Measurements from ENCODE around the gene CLEC9A. TPM values are rescaled to one million over a fixed set of nuclear protein-coding genes. Genes with fewer than 3 reads are reported as not detected.

Gene CLEC9A
- total RNA-seq, 6 experiments from 2014 or later = not detected

DNA sequence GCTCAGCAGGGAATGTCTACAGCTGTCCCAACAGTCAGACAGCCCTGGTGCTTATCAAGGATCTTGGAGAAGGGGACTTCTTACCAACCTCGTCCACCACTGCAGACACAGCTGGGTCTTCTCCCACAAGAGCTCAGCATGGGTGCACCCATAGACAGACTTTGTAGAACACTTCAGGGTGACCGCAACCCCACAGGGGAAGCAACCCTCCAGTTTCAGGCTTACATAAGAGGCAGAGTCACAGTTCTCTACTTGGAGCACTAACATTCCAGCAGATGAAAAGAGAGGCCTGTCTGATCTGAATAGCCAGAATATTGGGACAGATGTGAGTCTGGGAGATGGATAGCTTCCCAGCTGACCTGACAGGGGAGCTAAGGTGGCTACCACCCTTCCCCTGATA is 71.8 kb downstream of the CLEC9A start:
- H3K4me3 Mint-ChIP-seq = no peak overlapping the region
- TF ChIP-seq, protein P1, sequence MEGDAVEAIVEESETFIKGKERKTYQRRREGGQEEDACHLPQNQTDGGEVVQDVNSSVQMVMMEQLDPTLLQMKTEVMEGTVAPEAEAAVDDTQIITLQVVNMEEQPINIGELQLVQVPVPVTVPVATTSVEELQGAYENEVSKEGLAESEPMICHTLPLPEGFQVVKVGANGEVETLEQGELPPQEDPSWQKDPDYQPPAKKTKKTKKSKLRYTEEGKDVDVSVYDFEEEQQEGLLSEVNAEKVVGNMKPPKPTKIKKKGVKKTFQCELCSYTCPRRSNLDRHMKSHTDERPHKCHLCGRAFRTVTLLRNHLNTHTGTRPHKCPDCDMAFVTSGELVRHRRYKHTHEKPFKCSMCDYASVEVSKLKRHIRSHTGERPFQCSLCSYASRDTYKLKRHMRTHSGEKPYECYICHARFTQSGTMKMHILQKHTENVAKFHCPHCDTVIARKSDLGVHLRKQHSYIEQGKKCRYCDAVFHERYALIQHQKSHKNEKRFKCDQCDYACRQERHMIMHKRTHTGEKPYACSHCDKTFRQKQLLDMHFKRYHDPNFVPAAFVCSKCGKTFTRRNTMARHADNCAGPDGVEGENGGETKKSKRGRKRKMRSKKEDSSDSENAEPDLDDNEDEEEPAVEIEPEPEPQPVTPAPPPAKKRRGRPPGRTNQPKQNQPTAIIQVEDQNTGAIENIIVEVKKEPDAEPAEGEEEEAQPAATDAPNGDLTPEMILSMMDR (IDR thresholded peaks at IDR 0.05) = no peak
- H3K9me3 Mint-ChIP-seq = no peaks in the 10 kb centered on the region; the same call in 1 of the 2 replicates
- no peaks in the 10 kb centered on the region; the same call in 1 of the 2 replicates for H3K36me3 Mint-ChIP-seq (ENCODE audit: low read depth)
- no peak overlapping the region for H3K27ac Mint-ChIP-seq
- DNase-seq = no peak
- peaks cover 3% of the 10 kb centered on the region for H3K27me3 Mint-ChIP-seq (ENCODE audit: insufficient read depth)
- peaks cover 38% of the 10 kb centered on the region for H3K4me1 Mint-ChIP-seq (ENCODE audit: low read depth)

DNA sequence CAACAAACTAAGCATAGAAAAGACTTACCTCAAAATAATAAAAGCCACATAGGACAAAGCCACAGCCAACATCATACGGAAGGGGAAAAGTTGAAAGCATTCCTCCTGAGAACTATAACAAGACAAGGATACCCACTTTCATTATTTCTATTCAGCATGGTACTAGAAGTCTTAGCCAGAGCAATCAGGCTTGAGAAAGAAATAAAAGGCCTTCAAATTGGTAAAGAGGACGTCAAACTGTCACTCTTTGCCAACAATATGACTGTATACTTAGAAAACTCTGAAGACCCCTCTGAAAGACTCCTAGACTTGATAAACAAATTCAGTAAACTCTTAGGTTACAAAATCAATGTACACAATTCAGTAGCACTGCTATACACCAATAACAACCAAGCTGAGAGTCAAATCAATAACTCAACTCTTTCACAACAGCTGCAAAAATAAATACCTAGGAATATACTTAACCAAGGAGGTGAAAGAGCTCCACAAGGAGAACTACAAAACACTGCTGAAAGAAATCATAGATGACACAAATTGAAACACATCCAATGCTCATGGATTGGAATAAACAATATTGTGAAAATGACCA is 79.9 kb downstream of the CLEC9A start:
- H3K27me3 Mint-ChIP-seq (ENCODE audit: insufficient read depth) = peaks cover 3% of the 10 kb centered on the region
- DNase-seq = no peak
- no peak overlapping the region for H3K4me3 Mint-ChIP-seq
- H3K4me1 Mint-ChIP-seq (ENCODE audit: low read depth) = peaks cover 39% of the 10 kb centered on the region
- no peak overlapping the region for H3K27ac Mint-ChIP-seq
- H3K9me3 Mint-ChIP-seq = peaks cover 7% of the 10 kb centered on the region
- TF ChIP-seq, protein P1 (IDR thresholded peaks at IDR 0.05) = no peak
- H3K36me3 Mint-ChIP-seq (ENCODE audit: low read depth) = no peaks in the 10 kb centered on the region

DNA sequence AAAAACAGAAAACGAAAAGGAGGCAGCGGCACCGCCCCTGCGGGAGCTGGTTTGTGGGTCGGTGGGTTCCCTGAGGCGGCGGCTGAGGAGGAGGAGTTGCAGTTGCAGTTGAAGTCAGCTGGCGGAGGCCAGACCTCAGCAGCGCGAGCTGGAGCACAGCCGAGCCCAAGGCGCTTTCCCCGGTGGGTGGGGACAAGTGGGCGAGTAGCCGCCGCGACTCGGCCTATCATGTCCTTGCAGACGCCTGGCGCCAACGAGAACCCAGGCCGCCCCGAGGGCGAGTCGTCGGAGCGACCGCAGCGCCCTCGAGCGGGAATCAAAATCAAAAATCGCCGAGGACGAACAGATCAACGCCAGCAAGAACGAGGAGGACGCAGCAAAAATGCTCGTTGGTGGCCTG is 81.0 kb downstream of the CLEC9A start:
- H3K4me3 Mint-ChIP-seq = no peak overlapping the region
- no peak overlapping the region for H3K27ac Mint-ChIP-seq
- peaks cover 7% of the 10 kb centered on the region for H3K9me3 Mint-ChIP-seq
- no peaks in the 10 kb centered on the region for H3K36me3 Mint-ChIP-seq (ENCODE audit: low read depth)
- no peak for DNase-seq
- TF ChIP-seq, protein P1 (IDR thresholded peaks at IDR 0.05) = no peak
- no peaks in the 10 kb centered on the region for H3K27me3 Mint-ChIP-seq (ENCODE audit: insufficient read depth)
- peaks cover 45% of the 10 kb centered on the region for H3K4me1 Mint-ChIP-seq (ENCODE audit: low read depth)

DNA sequence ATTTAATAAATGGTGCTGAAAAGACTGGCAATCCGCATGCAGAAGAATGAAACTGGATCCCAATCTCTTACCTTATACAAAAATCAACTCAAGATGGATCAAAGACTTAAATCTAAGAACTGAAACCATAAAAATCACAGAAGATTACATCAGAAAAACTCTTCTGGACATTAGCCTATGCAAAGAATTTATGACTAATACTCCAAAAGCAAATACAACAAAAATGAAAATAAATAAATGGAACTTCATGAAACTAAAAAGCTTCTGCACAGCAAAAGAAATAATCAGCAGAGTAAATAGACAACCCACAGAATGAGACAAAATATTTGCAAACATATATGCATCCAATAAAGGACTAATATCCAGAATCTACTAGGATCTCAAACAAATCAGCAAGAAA is 82.6 kb downstream of the CLEC9A start:
- Mint-ChIP-seq H3K4me3 (peak overlapping the region; percentile 63; the same call in 1 of the 2 replicates), H3K36me3 (ENCODE audit: low read depth) (no peaks in the 10 kb centered on the region), H3K27ac (peak overlapping the region; percentile 41), H3K9me3 (peaks cover 7% of the 10 kb centered on the region; the same call in 1 of the 2 replicates), H3K27me3 (ENCODE audit: insufficient read depth) (no peaks in the 10 kb centered on the region), H3K4me1 (ENCODE audit: low read depth) (peaks cover 42% of the 10 kb centered on the region)
- TF ChIP-seq, protein P1 (IDR thresholded peaks at IDR 0.05) = no peak
- no peak for DNase-seq

DNA sequence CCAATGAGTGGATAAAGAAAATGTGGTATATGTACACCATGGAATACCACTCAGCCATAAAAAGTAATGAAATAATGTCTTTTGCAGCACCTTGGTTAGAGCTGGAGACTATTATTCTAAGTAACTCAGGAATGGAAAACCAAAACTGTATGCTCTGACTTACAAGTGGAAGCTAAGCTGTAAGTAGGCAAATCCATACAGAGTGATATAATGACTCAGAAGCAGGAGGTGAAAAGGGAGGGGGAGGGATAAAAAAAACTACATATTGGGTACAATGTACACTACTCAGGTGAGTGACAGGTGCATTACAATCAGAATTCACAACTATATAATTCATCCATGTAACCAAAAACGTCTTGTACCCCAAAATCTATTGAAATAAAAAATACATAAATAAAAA is 83.4 kb downstream of the CLEC9A start:
- Mint-ChIP-seq H3K27ac (no peak overlapping the region), H3K4me1 (ENCODE audit: low read depth) (peaks cover 41% of the 10 kb centered on the region), H3K9me3 (peaks cover 7% of the 10 kb centered on the region; the same call in 1 of the 2 replicates), H3K27me3 (ENCODE audit: insufficient read depth) (no peaks in the 10 kb centered on the region; the same call in 1 of the 2 replicates), H3K36me3 (ENCODE audit: low read depth) (no peaks in the 10 kb centered on the region), H3K4me3 (no peak overlapping the region)
- TF ChIP-seq, protein P1 (IDR thresholded peaks at IDR 0.05) = no peak
- DNase-seq = no peak
